ENCODE results near the gene HMGXB4. TPM values are rescaled to one million over a fixed set of nuclear protein-coding genes. Genes with fewer than 3 reads are reported as not detected.

The HMGXB4 gene
- total and polyA plus RNA-seq, 2 of the 8 experiments (the other 6 are each of a cell fraction or from before 2014, with no cell fraction given), result 20.9 to 41.3 TPM

GRCh38 chr22:35209203-35209602 is 48.1 kb upstream of the HMGXB4 start:
- H3K18ac ChIP-seq (ENCODE audit: extremely low read depth, low read length), result no peak overlapping the region
- H3K9ac ChIP-seq (replicated peaks in 1 of 4; ENCODE audit: extremely low read depth in 1 of 4, low read depth in 3 of 4, low read length in 3 of 4), result no peak overlapping the region
- H3K27me3 ChIP-seq (replicated peaks in 1 of 4; ENCODE audit: control insufficient read depth in 3 of 4, extremely low read depth in 1 of 4, insufficient read depth in 3 of 4, low read length in 3 of 4), result no peaks in the 10 kb centered on the region; a peak in 1 of 7 replicates
- no peak overlapping the region for H3K56ac ChIP-seq (replicated peaks; ENCODE audit: insufficient read length, low read depth, low read length)
- no peaks in the 10 kb centered on the region for H3K79me2 ChIP-seq (ENCODE audit: control insufficient read depth in 1 of 2, insufficient read depth in 2 of 2, low read length in 2 of 2)
- no peak overlapping the region for H3K27ac ChIP-seq (ENCODE audit: low read depth, low read length)
- H3K14ac ChIP-seq (ENCODE audit: insufficient read length), result no peak overlapping the region
- CTCF ChIA-PET (ENCODE audit: partially characterized antibody), result no interaction called here
- H3K4ac ChIP-seq (replicated peaks; ENCODE audit: insufficient read length, low read depth, low read length), result no peak overlapping the region
- H2BK120ac ChIP-seq (replicated peaks; ENCODE audit: low read depth, low read length), result no peak overlapping the region
- H3K23me2 ChIP-seq (ENCODE audit: low read depth, low read length), result no peaks in the 10 kb centered on the region
- no peaks in the 10 kb centered on the region; a peak in 2 of 7 replicates for H3K4me1 ChIP-seq (replicated peaks in 1 of 4; ENCODE audit: control insufficient read depth in 3 of 4, insufficient read depth in 4 of 4, low read length in 3 of 4)
- H3K4me3 ChIP-seq (ENCODE audit: extremely low read depth in 1 of 4, insufficient read depth in 2 of 4, low read depth in 3 of 4, low read length in 4 of 4), result no peak overlapping the region
- H3K79me1 ChIP-seq (ENCODE audit: low read depth, low read length), result no peaks in the 10 kb centered on the region
- no peak overlapping the region for H2AK5ac ChIP-seq (ENCODE audit: low read depth, low read length)
- POLR2A ChIA-PET (ENCODE audit: partially characterized antibody), result no interaction called here
- no peak for FAIRE-seq
- no peak overlapping the region for H4K91ac ChIP-seq (replicated peaks; ENCODE audit: insufficient read length, low read length)
- no peaks in the 10 kb centered on the region for H3K36me3 ChIP-seq (ENCODE audit: control insufficient read depth in 2 of 4, insufficient read depth in 4 of 4, low read length in 3 of 4)
- no peak overlapping the region for H4K5ac ChIP-seq (ENCODE audit: insufficient read length, low read depth, low read length)
- H2BK5ac ChIP-seq (ENCODE audit: low read depth, low read length), result no peak overlapping the region
- no peak overlapping the region for H2BK20ac ChIP-seq (ENCODE audit: low read length)
- no peak overlapping the region for H2AFZ ChIP-seq (ENCODE audit: low read length)
- no peak overlapping the region for H4K8ac ChIP-seq (ENCODE audit: extremely low read depth, insufficient read depth, low read length)
- no peak overlapping the region for H3K23ac ChIP-seq (ENCODE audit: insufficient read length)
- no peak overlapping the region for H3K4me2 ChIP-seq (ENCODE audit: insufficient read depth in 1 of 2, low read depth in 2 of 2, low read length in 2 of 2)
- no peaks in the 10 kb centered on the region for H3K9me3 ChIP-seq (ENCODE audit: insufficient read depth in 2 of 2, low read depth in 1 of 2, low read length in 1 of 2)
- 94% methylated on average over 7 of the region's 7 CpGs; no CpG with 5 or more reads in 1 of the 2 experiments for WGBS, 2 experiments (ENCODE audit: extremely low coverage in 1 of 2, insufficient coverage in 1 of 2, insufficient read length in 1 of 2, insufficient replicate concordance in 2 of 2, low coverage in 1 of 2, low lambda C conversion rate in 2 of 2, missing lambda C conversion rate in 1 of 2)
- H4K20me1 ChIP-seq (replicated peaks in 1 of 2; ENCODE audit: control insufficient read depth in 1 of 2, insufficient read depth in 2 of 2, low read length in 2 of 2), result no peaks in the 10 kb centered on the region
- no peak overlapping the region for H2BK12ac ChIP-seq (ENCODE audit: low read depth, low read length)
- no peak overlapping the region for H2BK15ac ChIP-seq (ENCODE audit: low read length)
- no peak for DNase-seq (ENCODE audit: low read depth in 1 of 2, low spot score in 2 of 2)
- TF ChIP-seq CHD2 (IDR thresholded peaks at IDR 0.05; ENCODE audit: low read length) (no peak), TBP (IDR thresholded peaks at IDR 0.05; ENCODE audit: low read depth, low read length) (no peak), JUN (IDR thresholded peaks at IDR 0.05; ENCODE audit: low read depth, low read length) (no peak), MAX (IDR thresholded peaks at IDR 0.05) (no peak), TEAD4 (IDR thresholded peaks at IDR 0.05; ENCODE audit: low read depth, low read length) (no peak), SIN3A (conservative IDR thresholded peaks at IDR 0.05 in 1 of 2, IDR thresholded peaks at IDR 0.05 in 1 of 2; ENCODE audit: low read depth in 1 of 2, low read length in 2 of 2) (no peak)

Measured in H1 (cell line).